H9 (cell line): ENCODE data around the gene TOMM5. TPM values are rescaled to one million over a fixed set of nuclear protein-coding genes. Genes with fewer than 3 reads are reported as not detected.

ENCODE experiments used
- DNase-seq: peaks from one replicate; pipeline ENCODE4 v3.0.0-alpha.2; 2017
- H2AFZ ChIP-seq: one replicate; pipeline ENCODE4 v1.6.1; 2013; ENCODE audit warnings: mild to moderate bottlenecking, low read length, control low read depth, moderate library complexity
- H2AK5ac ChIP-seq: 2 replicates; pipeline ENCODE4 v1.6.1; 2013; ENCODE audit warnings: low read length, control low read depth, mixed read lengths; ENCODE audit not compliant: insufficient read length
- H2BK120ac ChIP-seq: one replicate; pipeline ENCODE4 v1.6.1; 2013; ENCODE audit warnings: low read depth, mild to moderate bottlenecking, low read length, control low read depth, inconsistent platforms; ENCODE audit not compliant: poor library complexity, severe bottlenecking
- H2BK12ac ChIP-seq: 2 replicates; pipeline ENCODE4 v1.6.1; 2013; ENCODE audit warnings: low read length, control low read depth, mixed read lengths, low read depth; ENCODE audit not compliant: insufficient read length
- H2BK15ac ChIP-seq: 2 replicates; pipeline ENCODE4 v1.6.1; 2013; ENCODE audit warnings: low read depth, low read length, control low read depth
- H2BK20ac ChIP-seq: one replicate; pipeline ENCODE4 v1.6.1; 2013; ENCODE audit warnings: low read depth, mild to moderate bottlenecking, low read length, control low read depth, inconsistent platforms; ENCODE audit not compliant: poor library complexity, severe bottlenecking
- H2BK5ac ChIP-seq: 2 replicates; pipeline ENCODE4 v1.6.1; 2013; ENCODE audit warnings: low read length, control low read depth, mixed read lengths; ENCODE audit not compliant: insufficient read length
- H3K14ac ChIP-seq: 2 replicates; pipeline ENCODE4 v1.6.1; 2013; ENCODE audit warnings: low read length, control low read depth; ENCODE audit not compliant: insufficient read depth
- H3K18ac ChIP-seq: 2 replicates; pipeline ENCODE4 v1.6.1; 2013; ENCODE audit warnings: low read depth, mild to moderate bottlenecking, mixed read lengths, low read length, control low read depth; ENCODE audit not compliant: insufficient read length
- H3K23ac ChIP-seq: 2 replicates; pipeline ENCODE4 v1.6.1; 2013; ENCODE audit warnings: low read length, control low read depth, mixed read lengths, low read depth; ENCODE audit not compliant: insufficient read length
- H3K23me2 ChIP-seq: 2 replicates; pipeline ENCODE4 v1.6.1; 2013; ENCODE audit warnings: low read depth, mild to moderate bottlenecking, mixed read lengths, low read length, control low read depth; ENCODE audit not compliant: insufficient read length, poor library complexity, severe bottlenecking
- H3K27ac ChIP-seq: 2 replicates; pipeline ENCODE4 v1.5.1; 2013; ENCODE audit warnings: low read length, control low read depth, mixed read lengths, low read depth; ENCODE audit not compliant: insufficient read length
- H3K27me3 ChIP-seq: 2 replicates; pipeline ENCODE4 v1.6.1; 2013; ENCODE audit warnings: low read length, control low read depth, inconsistent platforms; ENCODE audit not compliant: insufficient read depth
- H3K4ac ChIP-seq: 2 replicates; pipeline ENCODE4 v1.6.1; 2013; ENCODE audit warnings: low read depth, mild to moderate bottlenecking, control low read depth, inconsistent platforms, low read length, moderate library complexity
- H3K4me1 ChIP-seq: 2 replicates; pipeline ENCODE4 v1.6.1; 2013; ENCODE audit warnings: low read length, control low read depth, inconsistent platforms; ENCODE audit not compliant: insufficient read depth
- H3K4me2 ChIP-seq: 2 replicates; pipeline ENCODE4 v1.6.1; 2013; ENCODE audit warnings: low read length, control low read depth, mixed read lengths; ENCODE audit not compliant: insufficient read length, insufficient read depth
- H3K56ac ChIP-seq: 2 replicates; pipeline ENCODE4 v1.6.1; 2013; ENCODE audit warnings: low read depth, mild to moderate bottlenecking, mixed read lengths, low read length, control low read depth; ENCODE audit not compliant: insufficient read length
- H3K79me1 ChIP-seq: 2 replicates; pipeline ENCODE4 v1.6.1; 2013; ENCODE audit warnings: low read depth, mild to moderate bottlenecking, moderate library complexity, low read length, control low read depth, inconsistent platforms; ENCODE audit not compliant: insufficient read depth, poor library complexity, severe bottlenecking
- H3K79me2 ChIP-seq: 2 replicates; pipeline ENCODE4 v1.6.1; 2013; ENCODE audit warnings: low read length, control low read depth, inconsistent platforms; ENCODE audit not compliant: insufficient read depth
- H3K9ac ChIP-seq: 2 replicates; pipeline ENCODE4 v1.6.1; 2013; ENCODE audit warnings: low read length, control low read depth, mixed read lengths; ENCODE audit not compliant: insufficient read length; ENCODE audit errors: extremely low read depth
- H3K9me3 ChIP-seq: one replicate; pipeline ENCODE4 v1.6.1; 2013; ENCODE audit warnings: low read depth, low read length, inconsistent platforms; ENCODE audit not compliant: control insufficient read depth
- H3T11ph ChIP-seq: one replicate; pipeline ENCODE4 v1.6.1; 2013; ENCODE audit warnings: mild to moderate bottlenecking, low read length, control low read depth, inconsistent platforms
- H4K20me1 ChIP-seq: one replicate; pipeline ENCODE4 v1.6.1; 2013; ENCODE audit not compliant: control insufficient read depth, insufficient read length, insufficient read depth
- H4K5ac ChIP-seq: 2 replicates; pipeline ENCODE4 v1.6.1; 2013; ENCODE audit warnings: low read depth, mild to moderate bottlenecking, mixed read lengths, low read length, control low read depth; ENCODE audit not compliant: insufficient read length
- H4K8ac ChIP-seq: replicated peaks from 2 replicates; pipeline ENCODE4 v1.6.1; 2013; ENCODE audit warnings: low read length, control low read depth, mixed read lengths, low read depth; ENCODE audit not compliant: insufficient read length
- H4K91ac ChIP-seq: 2 replicates; pipeline ENCODE4 v1.6.1; 2013; ENCODE audit warnings: low read depth, mild to moderate bottlenecking, moderate library complexity, mixed read lengths, low read length, control low read depth; ENCODE audit not compliant: insufficient read length
- H3K27ac Mint-ChIP-seq, 3 experiments: 2 replicates in 2 of 3; 3 replicates in 1 of 3; pipeline ENCODE4 v1.8.0; 2020 to 2021; ENCODE audit warnings: mixed read lengths in 3 of 3, mild to moderate bottlenecking in 1 of 3, moderate library complexity in 1 of 3
- H3K27me3 Mint-ChIP-seq: 2 replicates; pipeline ENCODE4 v1.8.0; 2021; ENCODE audit warnings: low read depth, mild to moderate bottlenecking, moderate library complexity, mixed read lengths
- H3K36me3 Mint-ChIP-seq, 3 experiments: 2 replicates in 2 of 3; 3 replicates in 1 of 3; pipeline ENCODE4 v1.8.0; 2020 to 2021; ENCODE audit warnings: low read depth in 3 of 3, mixed read lengths in 3 of 3; ENCODE audit not compliant: insufficient read depth in 1 of 3
- H3K4me1 Mint-ChIP-seq, 2 experiments: 2 replicates each; pipeline ENCODE4 v1.8.0; 2020; ENCODE audit warnings: mixed read lengths in 2 of 2
- H3K4me3 Mint-ChIP-seq, 2 experiments: 2 replicates in 1 of 2; 3 replicates in 1 of 2; pipeline ENCODE4 v1.8.0; 2020 to 2021; ENCODE audit warnings: mild to moderate bottlenecking in 2 of 2, mixed read lengths in 2 of 2, moderate library complexity in 1 of 2
- H3K9me3 Mint-ChIP-seq, 2 experiments: 2 replicates in 1 of 2; 3 replicates in 1 of 2; pipeline ENCODE4 v1.8.0; 2020; ENCODE audit warnings: mild to moderate bottlenecking in 2 of 2, mixed read lengths in 2 of 2, moderate library complexity in 1 of 2
- CTCF ChIP-seq: fragments of 200-600 bp; sonication (generic); conservative IDR thresholded peaks from 3 replicates; pipeline ENCODE4 v1.8.0; 2021; ENCODE audit warnings: antibody characterized with exemption, mild to moderate bottlenecking
- WGBS: extraction: QIAGEN DNeasy Blood & Tissue Kit; methylation state at CpG from one replicate; pipeline ENCODE4 v1.1.7; 2013; ENCODE audit warnings: missing lambda C conversion rate, low lambda C conversion rate, mixed read lengths; ENCODE audit not compliant: insufficient read length; ENCODE audit errors: extremely low coverage; 5-methylcytosine and 5-hydroxymethylcytosine counted together
- total RNA-seq: library from RNA; stranded (reverse); gene quantifications from 2 replicates; pipeline ENCODE4 v1.2.1, GENCODE V29; 2021

Gene TOMM5
- total RNA-seq, 1 experiment from 2014 or later: 124 TPM

- Histone ChIP-seq H2BK20ac (no peak overlapping the region), H3K4me2 (no peak overlapping the region), H3K56ac (no peak overlapping the region), H3K4ac (no peak overlapping the region), H4K8ac (no peak overlapping the region), H4K20me1 (no peaks in the 10 kb centered on the region), H3K9me3 (no peaks in the 10 kb centered on the region), H2BK5ac (no peak overlapping the region), H2AFZ (no peak overlapping the region), H4K5ac (no peak overlapping the region), H2BK15ac (no peak overlapping the region), H3K18ac (no peak overlapping the region), H3K79me1 (no peaks in the 10 kb centered on the region), H2BK12ac (no peak overlapping the region), H2BK120ac (no peak overlapping the region), H3K27ac (no peak overlapping the region), H2AK5ac (no peak overlapping the region), H4K91ac (no peak overlapping the region), H3K4me1 (no peaks in the 10 kb centered on the region), H3K27me3 (no peaks in the 10 kb centered on the region), H3K14ac (no peak overlapping the region), H3T11ph (no peak overlapping the region), H3K9ac (no peak overlapping the region), H3K23me2 (no peaks in the 10 kb centered on the region), H3K23ac (no peak overlapping the region), H3K79me2 (no peaks in the 10 kb centered on the region)
- TF ChIP-seq CTCF: no peak
- Mint-ChIP-seq H3K36me3 (no peaks in the 10 kb centered on the region), H3K4me1 (peaks cover 2% of the 10 kb centered on the region in 2 experiments), H3K27ac (no peak overlapping the region), H3K27me3 (peaks cover 2% of the 10 kb centered on the region), H3K9me3 (no peaks in the 10 kb centered on the region; a peak in 1 of 5 replicates), H3K4me3 (no peak overlapping the region)
- no peak for DNase-seq
- no CpG with 5 or more reads among the region's 4 CpGs for WGBS
These were observed 40.1 kb upstream of the TOMM5 start for GRCh38 chr9:37632479-37632878.
